ENCODE data around the gene RBM14. TPM values are rescaled to one million over a fixed set of nuclear protein-coding genes. Genes with fewer than 3 reads are reported as not detected.

Gene RBM14
- total RNA-seq, 1 experiment from 2014 or later: 160 TPM

GRCh38 chr11:66643745-66644437 is 27.5 kb downstream of the RBM14 start:
- TF ChIP-seq CTCF (IDR thresholded peaks at IDR 0.05; ENCODE audit: insufficient read depth in 1 of 2, low read depth in 1 of 2, low read length in 1 of 2, severe bottlenecking in 1 of 2, unreplicated experiment in 1 of 2): no peak
- Mint-ChIP-seq H3K4me1 (ENCODE audit: low read depth, unreplicated experiment) (peaks cover 48% of the 10 kb centered on the region), H3K27ac (ENCODE audit: unreplicated experiment) (no peak overlapping the region), H3K27me3 (ENCODE audit: insufficient read depth, unreplicated experiment) (no peaks in the 10 kb centered on the region), H3K4me3 (ENCODE audit: unreplicated experiment) (no peak overlapping the region), H3K9me3 (ENCODE audit: unreplicated experiment) (no peaks in the 10 kb centered on the region), H3K36me3 (ENCODE audit: insufficient read depth, unreplicated experiment) (peaks cover 100% of the 10 kb centered on the region)
- H3K4me1 ChIP-seq: peaks cover 25% of the 10 kb centered on the region
- H3K4me3 ChIP-seq (ENCODE audit: low read depth, low read length): no peak overlapping the region
- no peak for DNase-seq
- peaks cover 18% of the 10 kb centered on the region for H3K36me3 ChIP-seq (ENCODE audit: control insufficient read depth, insufficient read depth, low read length)
- ChIA-PET POLR2A (no interaction called here), CTCF (no interaction called here)
- no TSS peak for BruUV-seq (replicated peaks)
- H3K9me3 ChIP-seq: no peaks in the 10 kb centered on the region
- intact Hi-C loops (cut with micrococcal nuclease; ENCODE audit: unreplicated experiment): no loop called here
- H3K27me3 ChIP-seq (replicated peaks; ENCODE audit: control insufficient read depth, insufficient read depth, low read length): no peaks in the 10 kb centered on the region

GRCh38 chr11:66646828-66647227 is 30.4 kb downstream of the RBM14 start:
- ChIA-PET CTCF (interaction anchor here (1.1 kb wide), 1 partner anchor 54 kb away, joined by 4 read pairs; the partner anchor contains the start of genes CCDC87 and CCS), POLR2A (interaction anchor here (0.9 to 2.5 kb wide), 2 partner anchors 9 to 31 kb away, joined by 4 to 13 read pairs; partner anchors contain the start of genes RBM4 and RBM4B)
- Mint-ChIP-seq H3K27me3 (ENCODE audit: insufficient read depth, unreplicated experiment) (no peaks in the 10 kb centered on the region), H3K4me1 (ENCODE audit: low read depth, unreplicated experiment) (peaks cover 34% of the 10 kb centered on the region), H3K27ac (ENCODE audit: unreplicated experiment) (no peak overlapping the region), H3K4me3 (ENCODE audit: unreplicated experiment) (no peak overlapping the region), H3K36me3 (ENCODE audit: insufficient read depth, unreplicated experiment) (peaks cover 100% of the 10 kb centered on the region), H3K9me3 (ENCODE audit: unreplicated experiment) (no peaks in the 10 kb centered on the region)
- Histone ChIP-seq H3K4me1 (peaks cover under 1% of the 10 kb centered on the region; the same call in 1 of the 2 replicates), H3K27me3 (replicated peaks; ENCODE audit: control insufficient read depth, insufficient read depth, low read length) (no peaks in the 10 kb centered on the region), H3K36me3 (ENCODE audit: control insufficient read depth, insufficient read depth, low read length) (peaks cover 11% of the 10 kb centered on the region), H3K9me3 (no peaks in the 10 kb centered on the region), H3K4me3 (ENCODE audit: low read depth, low read length) (no peak overlapping the region)
- intact Hi-C loops (cut with micrococcal nuclease; ENCODE audit: unreplicated experiment): no loop called here
- DNase-seq: no peak
- BruUV-seq (replicated peaks): no TSS peak
- no peak for TF ChIP-seq CTCF (IDR thresholded peaks at IDR 0.05; ENCODE audit: insufficient read depth in 1 of 2, low read depth in 1 of 2, low read length in 1 of 2, severe bottlenecking in 1 of 2, unreplicated experiment in 1 of 2)

GRCh38 chr11:66649903-66650302 is 33.5 kb downstream of the RBM14 start:
- CTCF ChIA-PET: no interaction called here
- TF ChIP-seq CTCF (IDR thresholded peaks at IDR 0.05; ENCODE audit: insufficient read depth in 1 of 2, low read depth in 1 of 2, low read length in 1 of 2, severe bottlenecking in 1 of 2, unreplicated experiment in 1 of 2): no peak
- no peaks in the 10 kb centered on the region for H3K27me3 Mint-ChIP-seq (ENCODE audit: insufficient read depth, unreplicated experiment)
- H3K9me3 Mint-ChIP-seq (ENCODE audit: unreplicated experiment): no peaks in the 10 kb centered on the region
- no peaks in the 10 kb centered on the region for H3K27me3 ChIP-seq (replicated peaks; ENCODE audit: control insufficient read depth, insufficient read depth, low read length)
- H3K4me1 ChIP-seq: no peaks in the 10 kb centered on the region
- BruUV-seq (replicated peaks): no TSS peak
- H3K9me3 ChIP-seq: no peaks in the 10 kb centered on the region
- H3K4me3 Mint-ChIP-seq (ENCODE audit: unreplicated experiment): no peak overlapping the region
- H3K36me3 Mint-ChIP-seq (ENCODE audit: insufficient read depth, unreplicated experiment): peaks cover 100% of the 10 kb centered on the region
- peaks cover 17% of the 10 kb centered on the region for H3K4me1 Mint-ChIP-seq (ENCODE audit: low read depth, unreplicated experiment)
- intact Hi-C loops (cut with micrococcal nuclease; ENCODE audit: unreplicated experiment): no loop called here
- no peak overlapping the region for H3K4me3 ChIP-seq (ENCODE audit: low read depth, low read length)
- POLR2A ChIA-PET: interaction anchor here (1.4 to 2.7 kb wide), 2 partner anchors 11 to 34 kb away, joined by 4 to 20 read pairs; partner anchors contain the start of gene RBM4
- DNase-seq: no peak
- peak overlapping the region; percentile 19 for H3K27ac Mint-ChIP-seq (ENCODE audit: unreplicated experiment)
- peaks cover 4% of the 10 kb centered on the region; the same call in 1 of the 2 replicates for H3K36me3 ChIP-seq (ENCODE audit: control insufficient read depth, insufficient read depth, low read length)
